RWPE2 (cell line): Measurements from ENCODE around the gene SYT9.

ENCODE experiments used
- ATAC-seq: fragments of 200-7000 bp; cut with Tn5 transposase; 3 replicates; pipeline ENCODE4 v1.9.1; 2021; ENCODE audit warnings: low read depth
- DNase-seq: peaks from one replicate; pipeline ENCODE4 v3.0.0-alpha.2; 2020; ENCODE audit warnings: low spot score
- H3K27ac ChIP-seq: fragments of 450-650 bp; 2 replicates; pipeline ENCODE4 v1.5.1; 2017; ENCODE audit warnings: mild to moderate bottlenecking; ENCODE audit not compliant: poor library complexity, severe bottlenecking
- H3K27me3 ChIP-seq: fragments of 250-450 bp; sonication (Bioruptor Pico); 2 replicates; pipeline ENCODE4 v1.5.1; 2021; ENCODE audit warnings: mild to moderate bottlenecking, moderate library complexity; ENCODE audit not compliant: insufficient read depth, poor library complexity, severe bottlenecking
- H3K36me3 ChIP-seq: fragments of 250-450 bp; sonication (Bioruptor Pico); 2 replicates; pipeline ENCODE4 v1.5.1; 2020; ENCODE audit warnings: low read depth, mild to moderate bottlenecking, moderate library complexity
- H3K4me1 ChIP-seq: fragments of 250-450 bp; sonication (Bioruptor Pico); 2 replicates; pipeline ENCODE4 v1.5.1; 2021; ENCODE audit warnings: mild to moderate bottlenecking, moderate library complexity; ENCODE audit not compliant: insufficient read depth, poor library complexity, severe bottlenecking
- H3K4me3 ChIP-seq: fragments of 250-450 bp; sonication (Bioruptor Pico); 2 replicates; pipeline ENCODE4 v1.5.1; 2021; ENCODE audit warnings: mild to moderate bottlenecking, moderate library complexity; ENCODE audit not compliant: severe bottlenecking
- H3K9me3 ChIP-seq: fragments of 250-450 bp; sonication (Bioruptor Pico); 2 replicates; pipeline ENCODE4 v1.5.1; 2021; ENCODE audit warnings: mild to moderate bottlenecking, moderate library complexity; ENCODE audit not compliant: severe bottlenecking
- CTCF ChIP-seq: fragments of 450-650 bp; IDR thresholded peaks from one replicate; pipeline ENCODE4 v1.5.1; 2017; ENCODE audit warnings: mild to moderate bottlenecking, moderate library complexity; ENCODE audit not compliant: poor library complexity, severe bottlenecking

SYT9 gene

GRCh38 chr11:7268758-7269157 lies 17.1 kb downstream of the SYT9 start:
- Histone ChIP-seq H3K4me1 (no peaks in the 10 kb centered on the region), H3K9me3 (no peaks in the 10 kb centered on the region), H3K27ac (no peak overlapping the region), H3K27me3 (peaks cover 6% of the 10 kb centered on the region), H3K4me3 (no peak overlapping the region), H3K36me3 (no peaks in the 10 kb centered on the region)
- no peak for ATAC-seq
- no peak for DNase-seq
- TF ChIP-seq CTCF, result no peak

GRCh38 chr11:7270233-7270865 lies 18.6 kb downstream of the SYT9 start:
- peaks cover 6% of the 10 kb centered on the region for H3K27me3 ChIP-seq
- no peaks in the 10 kb centered on the region for H3K4me1 ChIP-seq
- ATAC-seq (no peak), DNase-seq (no peak)
- H3K27ac ChIP-seq, result no peak overlapping the region
- no peaks in the 10 kb centered on the region for H3K36me3 ChIP-seq
- H3K4me3 ChIP-seq, result no peak overlapping the region
- H3K9me3 ChIP-seq, result no peaks in the 10 kb centered on the region
- TF ChIP-seq CTCF, result no peak

- Histone ChIP-seq H3K27ac (no peak overlapping the region), H3K27me3 (peaks cover 3% of the 10 kb centered on the region), H3K36me3 (no peaks in the 10 kb centered on the region), H3K9me3 (no peaks in the 10 kb centered on the region), H3K4me3 (no peak overlapping the region), H3K4me1 (no peaks in the 10 kb centered on the region)
- DNase-seq (no peak), ATAC-seq (no peak)
- no peak for TF ChIP-seq CTCF
Measured at GRCh38 chr11:7272373-7272772, 20.7 kb downstream of the SYT9 start.

GRCh38 chr11:7275133-7275532 lies 23.4 kb downstream of the SYT9 start:
- H3K27ac ChIP-seq, result no peak overlapping the region
- H3K9me3 ChIP-seq, result no peaks in the 10 kb centered on the region
- H3K4me3 ChIP-seq, result no peak overlapping the region
- no peaks in the 10 kb centered on the region for H3K4me1 ChIP-seq
- no peak for TF ChIP-seq CTCF
- no peaks in the 10 kb centered on the region for H3K36me3 ChIP-seq
- no peaks in the 10 kb centered on the region for H3K27me3 ChIP-seq
- no peak for ATAC-seq
- no peak for DNase-seq

- no peaks in the 10 kb centered on the region for H3K27me3 ChIP-seq
- TF ChIP-seq CTCF, result peak; percentile 71
- no peaks in the 10 kb centered on the region for H3K36me3 ChIP-seq
- DNase-seq (no peak), ATAC-seq (peak; percentile 42; the same call in 1 of the 3 replicates)
- H3K4me1 ChIP-seq, result no peaks in the 10 kb centered on the region
- no peaks in the 10 kb centered on the region for H3K9me3 ChIP-seq
- no peak overlapping the region for H3K4me3 ChIP-seq
- H3K27ac ChIP-seq, result no peak overlapping the region
Measured at GRCh38 chr11:7278314-7278917, 26.7 kb downstream of the SYT9 start.
